Activated CD4-positive, alpha-beta T cell treated with anti-CD3 and anti-CD28 coated beads, Interleukin-2, Interleukin-4, amounts not matched to agents 100 ng/mL and 50 ng/mL, durations not matched to agents 16 hours and 8 hours (primary cell): Measurements from ENCODE around the gene ALDH3B2.
"Not testable (repeated sequence)": the region's sequence is repeated elsewhere in the genome, so short reads cannot be mapped to it uniquely, and the experiment has no call there.

Source experiments
- DNase-seq: peaks from one replicate; pipeline ENCODE4 v3.0.0-alpha.2; 2020; ENCODE audit warnings: low spot score

Gene ALDH3B2, protein sequence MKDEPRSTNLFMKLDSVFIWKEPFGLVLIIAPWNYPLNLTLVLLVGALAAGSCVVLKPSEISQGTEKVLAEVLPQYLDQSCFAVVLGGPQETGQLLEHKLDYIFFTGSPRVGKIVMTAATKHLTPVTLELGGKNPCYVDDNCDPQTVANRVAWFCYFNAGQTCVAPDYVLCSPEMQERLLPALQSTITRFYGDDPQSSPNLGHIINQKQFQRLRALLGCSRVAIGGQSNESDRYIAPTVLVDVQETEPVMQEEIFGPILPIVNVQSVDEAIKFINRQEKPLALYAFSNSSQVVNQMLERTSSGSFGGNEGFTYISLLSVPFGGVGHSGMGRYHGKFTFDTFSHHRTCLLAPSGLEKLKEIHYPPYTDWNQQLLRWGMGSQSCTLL

DNA sequence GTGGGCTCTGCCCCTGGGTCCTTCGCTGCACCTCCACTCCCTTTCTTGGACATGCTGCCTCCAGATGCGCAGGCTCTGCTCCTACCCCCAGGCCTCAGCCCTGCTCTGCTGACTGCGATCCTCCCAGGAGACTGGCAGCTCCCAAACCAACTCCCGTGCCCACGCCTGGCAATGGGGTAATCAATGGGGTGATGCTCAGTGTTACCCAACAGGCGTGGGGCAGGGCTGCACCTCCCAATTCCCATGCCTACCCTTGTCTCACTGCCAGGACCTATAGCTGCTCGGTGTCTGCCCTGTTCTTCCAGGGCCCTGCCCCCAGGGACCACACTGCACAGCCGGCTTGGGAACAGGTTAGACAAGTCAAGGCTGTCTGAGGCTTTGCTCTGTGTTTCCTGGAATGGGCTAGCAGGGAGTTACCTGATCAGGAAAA lies at the start of gene ALDH3B2:
ALDH3B2 (minus strand) TSS at position 182 of the 430 bp plus-strand sequence. CDS start 7,688 bp downstream, outside the sequence.
- DNase-seq = no peak

GRCh38 chr11:67723036-67723435 lies 48.6 kb upstream of the ALDH3B2 start:
- DNase-seq = not testable (repeated sequence)

DNA sequence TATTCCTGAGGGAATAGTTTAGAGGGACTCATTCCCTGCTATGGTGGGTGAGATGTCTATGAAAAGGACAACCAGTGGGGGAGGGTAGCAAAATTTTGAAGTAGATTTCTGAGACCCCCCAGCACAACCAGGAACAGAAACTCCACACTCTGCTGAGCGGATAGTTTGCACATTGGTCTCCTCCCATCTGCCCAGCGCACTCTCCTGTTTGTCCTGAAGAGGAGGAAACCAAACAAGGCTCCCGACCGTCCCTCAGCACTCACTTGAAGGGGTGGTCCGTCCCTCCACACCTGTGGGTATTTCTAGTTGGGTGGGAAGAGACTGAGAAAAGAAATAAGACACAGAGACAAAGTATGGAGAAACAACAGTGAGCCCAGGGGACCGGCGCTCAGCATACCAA lies 41.8 kb upstream of the ALDH3B2 start:
- DNase-seq = not testable (repeated sequence)

DNA sequence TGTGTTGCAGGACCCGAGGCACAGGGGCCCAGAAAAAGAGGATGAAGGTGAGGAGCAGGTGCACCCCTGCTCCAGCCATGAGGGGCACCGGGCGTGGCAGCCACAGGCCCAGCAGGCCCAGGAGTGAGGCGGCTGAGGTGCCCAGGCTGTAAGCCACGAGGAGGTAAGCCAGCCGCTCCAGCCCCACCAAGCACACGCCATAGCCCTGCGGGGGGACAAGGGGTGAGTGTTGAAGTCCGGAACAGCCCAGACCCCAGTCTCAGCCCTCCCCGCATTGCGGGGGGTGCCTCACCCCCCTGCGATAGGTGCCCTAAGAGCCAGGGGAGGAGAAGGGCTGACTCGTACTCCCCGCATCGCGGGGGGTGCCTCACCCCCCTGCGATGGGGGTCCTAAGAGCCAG lies 41.4 kb upstream of the ALDH3B2 start:
- not testable (repeated sequence) for DNase-seq

GRCh38 chr11:67713892-67714509 lies 39.6 kb upstream of the ALDH3B2 start:
- DNase-seq = peak; percentile 54

GRCh38 chr11:67711676-67712075 lies 37.3 kb upstream of the ALDH3B2 start:
- DNase-seq = not testable (repeated sequence)

DNA sequence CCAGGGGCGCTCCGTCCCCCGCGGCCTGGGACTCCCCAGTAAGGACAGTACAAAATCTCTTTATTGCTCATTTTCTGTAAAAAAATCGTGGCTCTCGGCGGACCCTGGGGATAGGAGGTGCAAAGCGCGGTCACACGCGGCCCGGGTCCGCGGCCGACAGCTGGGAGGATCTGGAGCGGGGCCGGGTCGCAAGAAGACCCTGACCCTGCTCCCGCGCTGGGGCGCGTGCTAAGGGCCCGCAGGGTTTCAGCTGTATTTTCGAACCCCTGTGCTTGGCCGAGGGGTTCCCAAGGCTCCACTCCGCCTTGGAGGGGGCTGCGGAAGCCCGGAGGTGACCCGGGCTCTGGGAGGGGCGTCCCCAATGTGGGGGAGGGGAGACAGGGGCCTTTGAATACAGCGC lies 36.8 kb upstream of the ALDH3B2 start:
- DNase-seq = not testable (repeated sequence)

GRCh38 chr11:67709806-67710205 lies 35.4 kb upstream of the ALDH3B2 start:
- DNase-seq = not testable (repeated sequence)

DNA sequence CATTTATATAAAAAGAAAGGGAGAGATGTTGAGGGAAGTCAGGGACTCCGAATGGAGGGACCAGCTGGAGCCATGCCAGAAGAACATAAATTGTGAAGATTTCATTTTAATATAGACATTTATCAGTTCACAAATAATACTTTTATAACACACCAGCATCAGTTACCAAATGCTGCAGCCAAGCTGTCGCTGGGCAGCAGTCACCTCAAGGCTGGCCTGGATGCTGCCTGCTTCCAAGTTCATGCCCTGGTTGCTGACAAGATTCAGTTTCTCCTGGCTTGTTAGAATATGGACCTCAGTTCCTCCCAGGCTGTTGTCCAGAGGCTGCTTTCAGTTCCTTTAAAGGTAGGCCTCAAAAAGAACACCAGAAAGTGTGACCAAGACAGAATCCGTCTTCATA lies 30.8 kb upstream of the ALDH3B2 start:
- DNase-seq = no peak

- DNase-seq = no peak
Observed at GRCh38 chr11:67704524-67704923, 30.1 kb upstream of the ALDH3B2 start.

DNA sequence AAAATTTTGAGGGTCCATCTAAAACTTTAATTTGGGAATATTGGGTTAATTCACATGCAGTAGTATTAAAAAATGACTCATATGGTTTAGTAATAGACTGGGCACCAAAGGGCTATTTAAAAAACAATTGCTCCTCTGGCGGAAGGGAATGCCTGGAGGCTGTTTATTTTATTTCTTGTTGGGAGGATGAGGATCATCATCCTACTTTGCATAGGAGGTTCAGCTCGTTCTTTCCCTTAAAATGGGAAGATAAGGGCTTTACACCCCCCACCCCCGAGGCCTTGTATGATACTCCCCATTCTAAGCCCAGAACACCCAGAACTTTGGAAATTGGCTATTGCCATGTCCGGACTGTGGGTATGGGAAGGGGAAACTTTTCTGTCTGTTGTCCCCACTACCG lies 29.3 kb upstream of the ALDH3B2 start:
- DNase-seq = not testable (repeated sequence)

GRCh38 chr11:67700548-67701262 lies 26.3 kb upstream of the ALDH3B2 start:
- DNase-seq = no peak

GRCh38 chr11:67700141-67700540 lies 25.7 kb upstream of the ALDH3B2 start:
- no peak for DNase-seq

DNA sequence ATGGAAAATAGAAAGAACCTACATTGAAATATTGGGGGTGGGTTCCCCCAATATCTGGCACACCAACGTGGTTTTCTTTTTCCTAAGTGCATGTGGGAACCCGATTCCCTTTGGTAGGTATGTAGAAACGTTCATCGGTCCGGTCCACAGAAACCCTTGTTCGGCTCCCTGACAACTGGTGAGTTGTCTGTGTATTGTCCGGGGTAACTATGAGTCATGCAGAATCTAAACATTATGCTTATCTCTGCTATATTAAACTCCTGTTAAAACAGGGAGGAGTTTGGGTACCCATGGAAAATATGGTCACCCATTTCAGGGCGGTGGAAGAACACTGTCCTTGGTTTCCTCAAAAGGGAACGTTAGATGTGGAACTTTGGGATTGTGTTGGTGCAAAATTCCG lies 25.1 kb upstream of the ALDH3B2 start:
- no peak for DNase-seq

- peak; percentile 28 for DNase-seq
Observed at GRCh38 chr11:67698247-67698646, 23.8 kb upstream of the ALDH3B2 start.

- no peak for DNase-seq
Observed at GRCh38 chr11:67697846-67698245, 23.4 kb upstream of the ALDH3B2 start.

- no peak for DNase-seq
Observed at GRCh38 chr11:67696998-67697397, 22.6 kb upstream of the ALDH3B2 start.

- no peak for DNase-seq
Observed at GRCh38 chr11:67695606-67696005, 21.2 kb upstream of the ALDH3B2 start.

DNA sequence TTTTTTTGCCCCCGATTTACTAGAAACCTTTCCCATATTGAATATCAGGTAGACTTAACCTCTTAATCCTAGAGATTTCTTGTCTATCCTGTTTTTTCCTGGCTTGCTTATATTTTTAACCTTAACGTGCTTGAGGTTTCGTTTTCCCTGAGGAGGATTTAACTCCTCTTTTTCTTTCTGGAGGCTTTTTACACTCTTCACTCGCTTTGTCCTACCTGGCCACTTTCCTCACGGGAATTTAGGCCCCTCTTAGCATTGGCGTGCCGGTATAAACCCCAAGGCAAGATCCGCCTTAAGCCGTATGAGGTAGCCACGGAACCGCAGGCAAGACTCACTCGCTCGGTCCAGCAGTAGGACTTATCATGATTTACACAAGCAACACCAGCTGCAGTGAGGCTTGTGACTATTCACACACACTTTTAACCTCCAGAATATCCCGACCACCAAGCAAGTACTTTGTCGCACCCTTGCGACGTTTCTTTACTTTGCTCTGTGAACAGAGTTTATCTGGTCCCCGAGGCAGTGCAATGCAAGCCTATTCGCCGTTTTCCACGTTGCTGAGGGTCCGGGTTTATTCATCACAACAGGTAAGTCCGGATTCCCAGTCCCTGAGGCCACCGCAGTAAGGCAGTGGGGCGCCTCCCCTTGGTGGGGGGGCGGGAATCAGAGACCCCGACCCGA lies 20.6 kb upstream of the ALDH3B2 start:
- DNase-seq = no peak

- DNase-seq = no peak
Observed at GRCh38 chr11:67691149-67691548, 16.7 kb upstream of the ALDH3B2 start.

- DNase-seq = no peak
Observed at GRCh38 chr11:67689178-67689577, 14.8 kb upstream of the ALDH3B2 start.

GRCh38 chr11:67687986-67688385 lies 13.6 kb upstream of the ALDH3B2 start:
- DNase-seq = no peak
